ENCODE data around the gene DKK3.

Gene DKK3

GRCh38 chr11:11980200-11980599, 28.2 kb downstream of the DKK3 start:
- no peak overlapping the region for H3K4me3 ChIP-seq (ENCODE audit: insufficient read length, low read depth)
- H3K27me3 ChIP-seq (ENCODE audit: insufficient read depth, insufficient read length) = no peaks in the 10 kb centered on the region
- no peak for DNase-seq (ENCODE audit: low read depth, low spot score)
- H3K9me3 ChIP-seq (ENCODE audit: insufficient read depth, low read length) = no peaks in the 10 kb centered on the region
- no peak for TF ChIP-seq SUZ12 (IDR thresholded peaks at IDR 0.05; ENCODE audit: extremely low read depth, insufficient read depth, insufficient read length)
- TF ChIP-seq YY1 (IDR thresholded peaks at IDR 0.05; ENCODE audit: insufficient read depth, insufficient read length) = no peak
- no peak for TF ChIP-seq ZNF274 (IDR thresholded peaks at IDR 0.05; ENCODE audit: low read depth, low read length)
- peaks cover 3% of the 10 kb centered on the region for H3K4me1 ChIP-seq (ENCODE audit: insufficient read depth, insufficient read length)
- no peak overlapping the region for H3K9ac ChIP-seq (ENCODE audit: insufficient read length, low read depth)
- peaks cover 45% of the 10 kb centered on the region for H3K36me3 ChIP-seq (ENCODE audit: insufficient read depth, insufficient read length, low read length)

- H3K4me1 ChIP-seq (ENCODE audit: insufficient read depth, insufficient read length) = no peaks in the 10 kb centered on the region
- no peak for DNase-seq (ENCODE audit: low read depth, low spot score)
- TF ChIP-seq ZNF274 (IDR thresholded peaks at IDR 0.05; ENCODE audit: low read depth, low read length) (no peak), SUZ12 (IDR thresholded peaks at IDR 0.05; ENCODE audit: extremely low read depth, insufficient read depth, insufficient read length) (no peak), YY1 (IDR thresholded peaks at IDR 0.05; ENCODE audit: insufficient read depth, insufficient read length) (no peak)
These were observed 28.8 kb downstream of the DKK3 start for GRCh38 chr11:11979488-11980117.

GRCh38 chr11:11978792-11979487, 29.5 kb downstream of the DKK3 start:
- no peaks in the 10 kb centered on the region for H3K27me3 ChIP-seq (ENCODE audit: insufficient read depth, insufficient read length)
- no peak for TF ChIP-seq YY1 (IDR thresholded peaks at IDR 0.05; ENCODE audit: insufficient read depth, insufficient read length)
- no peak for TF ChIP-seq ZNF274 (IDR thresholded peaks at IDR 0.05; ENCODE audit: low read depth, low read length)
- no peak for TF ChIP-seq SUZ12 (IDR thresholded peaks at IDR 0.05; ENCODE audit: extremely low read depth, insufficient read depth, insufficient read length)
- H3K36me3 ChIP-seq (ENCODE audit: insufficient read depth, insufficient read length, low read length) = peaks cover 52% of the 10 kb centered on the region
- H3K9me3 ChIP-seq (ENCODE audit: insufficient read depth, low read length) = no peaks in the 10 kb centered on the region
- no peak overlapping the region for H3K4me3 ChIP-seq (ENCODE audit: insufficient read length, low read depth)
- H3K4me1 ChIP-seq (ENCODE audit: insufficient read depth, insufficient read length) = peaks cover 2% of the 10 kb centered on the region
- no peak for DNase-seq (ENCODE audit: low read depth, low spot score)
- H3K9ac ChIP-seq (ENCODE audit: insufficient read length, low read depth) = no peak overlapping the region

More at GRCh38 chr11:11979488-11980117, 28.8 kb downstream of the DKK3 start:
- Histone ChIP-seq H3K9me3 (ENCODE audit: insufficient read depth, low read length) (no peaks in the 10 kb centered on the region), H3K4me3 (ENCODE audit: insufficient read length, low read depth) (no peak overlapping the region), H3K9ac (ENCODE audit: insufficient read length, low read depth) (no peak overlapping the region), H3K27me3 (ENCODE audit: insufficient read depth, insufficient read length) (no peaks in the 10 kb centered on the region), H3K36me3 (ENCODE audit: insufficient read depth, insufficient read length, low read length) (peaks cover 46% of the 10 kb centered on the region)

- no peak overlapping the region for H3K9ac ChIP-seq (ENCODE audit: insufficient read length, low read depth)
- no peak for DNase-seq (ENCODE audit: low read depth, low spot score)
- H3K36me3 ChIP-seq (ENCODE audit: insufficient read depth, insufficient read length, low read length) = peaks cover 46% of the 10 kb centered on the region
- H3K4me3 ChIP-seq (ENCODE audit: insufficient read length, low read depth) = no peak overlapping the region
- H3K4me1 ChIP-seq (ENCODE audit: insufficient read depth, insufficient read length) = peaks cover 5% of the 10 kb centered on the region
- H3K9me3 ChIP-seq (ENCODE audit: insufficient read depth, low read length) = no peaks in the 10 kb centered on the region
- no peak for TF ChIP-seq SUZ12 (IDR thresholded peaks at IDR 0.05; ENCODE audit: extremely low read depth, insufficient read depth, insufficient read length)
- no peak for TF ChIP-seq YY1 (IDR thresholded peaks at IDR 0.05; ENCODE audit: insufficient read depth, insufficient read length)
- no peaks in the 10 kb centered on the region for H3K27me3 ChIP-seq (ENCODE audit: insufficient read depth, insufficient read length)
These were observed 30.3 kb downstream of the DKK3 start for GRCh38 chr11:11978098-11978637.

GRCh38 chr11:11977206-11977938, 31.1 kb downstream of the DKK3 start:
- no peaks in the 10 kb centered on the region for H3K9me3 ChIP-seq (ENCODE audit: insufficient read depth, low read length)
- no peak overlapping the region for H3K4me3 ChIP-seq (ENCODE audit: insufficient read length, low read depth)
- H3K9ac ChIP-seq (ENCODE audit: insufficient read length, low read depth) = no peak overlapping the region
- peak; percentile 33 for DNase-seq (ENCODE audit: low read depth, low spot score)
- H3K27me3 ChIP-seq (ENCODE audit: insufficient read depth, insufficient read length) = no peaks in the 10 kb centered on the region
- TF ChIP-seq YY1 (IDR thresholded peaks at IDR 0.05; ENCODE audit: insufficient read depth, insufficient read length) (no peak), SUZ12 (IDR thresholded peaks at IDR 0.05; ENCODE audit: extremely low read depth, insufficient read depth, insufficient read length) (no peak), ZNF274 (IDR thresholded peaks at IDR 0.05; ENCODE audit: low read depth, low read length) (no peak)
- H3K4me1 ChIP-seq (ENCODE audit: insufficient read depth, insufficient read length) = peaks cover 11% of the 10 kb centered on the region
- H3K36me3 ChIP-seq (ENCODE audit: insufficient read depth, insufficient read length, low read length) = peaks cover 45% of the 10 kb centered on the region

GRCh38 chr11:11976481-11977127, 31.8 kb downstream of the DKK3 start:
- Histone ChIP-seq H3K27me3 (ENCODE audit: insufficient read depth, insufficient read length) (no peaks in the 10 kb centered on the region), H3K9ac (ENCODE audit: insufficient read length, low read depth) (no peak overlapping the region), H3K9me3 (ENCODE audit: insufficient read depth, low read length) (no peaks in the 10 kb centered on the region), H3K4me1 (ENCODE audit: insufficient read depth, insufficient read length) (peaks cover 12% of the 10 kb centered on the region), H3K36me3 (ENCODE audit: insufficient read depth, insufficient read length, low read length) (peaks cover 52% of the 10 kb centered on the region), H3K4me3 (ENCODE audit: insufficient read length, low read depth) (no peak overlapping the region)
- TF ChIP-seq YY1 (IDR thresholded peaks at IDR 0.05; ENCODE audit: insufficient read depth, insufficient read length) (no peak), ZNF274 (IDR thresholded peaks at IDR 0.05; ENCODE audit: low read depth, low read length) (no peak), SUZ12 (IDR thresholded peaks at IDR 0.05; ENCODE audit: extremely low read depth, insufficient read depth, insufficient read length) (no peak)
- DNase-seq (ENCODE audit: low read depth, low spot score) = no peak
